ENCODE data around the gene GJB6. TPM values are rescaled to one million over a fixed set of nuclear protein-coding genes. Genes with fewer than 3 reads are reported as not detected.

GJB6 gene
- total RNA-seq, 4 donors from 2014 or later, result 0.54 to 4.3 (median 1.7) TPM

DNA sequence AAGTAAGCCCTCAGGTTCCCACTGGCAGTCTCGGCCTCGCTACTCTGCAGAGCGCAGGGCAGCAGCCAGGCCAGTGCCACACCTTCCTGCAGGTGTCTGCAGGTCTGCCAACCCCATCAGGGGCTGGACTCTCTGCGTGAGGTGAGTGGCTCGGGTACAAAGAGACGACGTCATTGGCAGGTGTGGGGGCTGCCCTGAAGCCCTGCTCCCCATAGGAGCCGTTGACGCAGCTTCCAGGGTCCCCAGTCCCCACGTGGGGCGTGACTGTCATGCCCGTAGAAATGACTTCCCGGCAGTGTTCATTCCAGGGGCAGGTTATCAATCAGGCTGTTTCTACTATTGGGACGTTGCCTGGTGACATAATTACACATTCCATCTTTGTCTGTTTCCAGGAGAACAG lies 15.3 kb upstream of the GJB6 start:
- no peaks in the 10 kb centered on the region for H3K36me3 ChIP-seq
- no peak overlapping the region for H3K27ac ChIP-seq
- H3K4me3 ChIP-seq (replicated peaks in 1 of 3), result no peak overlapping the region
- TF ChIP-seq POLR2A (IDR thresholded peaks at IDR 0.05) (no peak), CTCF (IDR thresholded peaks at IDR 0.05) (no peak)
- WGBS, 2 donors, result 71 to 82% methylated on average over 8 to 11 of the region's 14 CpGs
- no peaks in the 10 kb centered on the region for H3K4me1 ChIP-seq
- no peaks in the 10 kb centered on the region for H3K9me3 ChIP-seq
- no peak for DNase-seq
- intact Hi-C loops (cut with DNase I), result no loop called here
- H3K27me3 ChIP-seq, result no peaks in the 10 kb centered on the region

DNA sequence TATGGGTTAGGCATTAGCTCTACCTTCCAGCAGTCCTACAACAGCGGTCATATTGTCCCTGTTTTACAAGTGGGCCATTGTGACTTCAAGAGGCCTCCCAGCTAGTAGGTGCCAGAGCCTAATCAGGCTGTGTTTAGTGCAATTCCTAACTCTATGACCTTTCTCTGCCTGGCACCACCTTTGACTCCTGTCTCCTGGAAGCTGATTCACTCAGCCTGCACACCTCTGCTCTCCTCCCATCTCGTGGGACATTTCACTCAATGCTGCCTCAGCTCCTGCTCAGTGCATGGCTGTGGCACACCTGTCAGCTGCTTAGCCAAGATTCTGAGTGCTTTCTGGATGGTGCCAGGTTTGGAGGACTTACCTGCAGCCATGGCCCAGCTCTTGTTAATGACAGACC lies 9.5 kb upstream of the GJB6 start:
- Histone ChIP-seq H3K4me1 (peaks cover 4 to 23% of the 10 kb centered on the region in 2 donors), H3K4me3 (replicated peaks in 1 of 3) (no peak overlapping the region), H3K9me3 (no peaks in the 10 kb centered on the region), H3K36me3 (no peaks in the 10 kb centered on the region), H3K27ac (no peak overlapping the region), H3K27me3 (no peaks in the 10 kb centered on the region)
- TF ChIP-seq CTCF (IDR thresholded peaks at IDR 0.05) (no peak), POLR2A (IDR thresholded peaks at IDR 0.05) (no peak)
- 41 to 48% methylated on average over 2 of the region's 2 CpGs for WGBS, 2 donors
- intact Hi-C loops (cut with DNase I), result no loop called here
- peak; percentile 46 to 63 for DNase-seq

DNA sequence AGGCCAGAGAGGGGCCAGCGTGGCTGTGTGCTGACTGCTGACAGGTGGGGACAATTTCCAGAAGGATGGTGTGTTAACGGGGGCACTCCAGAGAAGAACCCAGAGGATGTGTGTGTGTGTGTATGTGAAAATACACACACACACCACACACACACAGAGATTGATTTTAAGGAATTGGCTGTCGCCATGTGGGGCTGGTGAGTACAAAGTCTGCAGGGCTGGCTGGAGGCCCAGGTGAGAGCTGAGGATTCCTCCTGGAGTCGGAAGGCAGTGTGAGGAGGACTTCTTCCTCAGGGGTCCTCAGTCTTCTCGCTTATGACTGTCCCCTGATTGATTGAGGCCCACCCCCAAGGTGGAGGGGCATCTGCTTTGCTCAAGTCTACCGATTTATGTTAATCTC lies 7.6 kb upstream of the GJB6 start:
- Histone ChIP-seq H3K36me3 (no peaks in the 10 kb centered on the region), H3K9me3 (no peaks in the 10 kb centered on the region), H3K27me3 (no peaks in the 10 kb centered on the region), H3K4me3 (replicated peaks in 1 of 3) (no peak overlapping the region), H3K4me1 (peaks cover 4 to 23% of the 10 kb centered on the region in 2 donors), H3K27ac (no peak overlapping the region)
- no peak for TF ChIP-seq POLR2A (IDR thresholded peaks at IDR 0.05)
- no peak for TF ChIP-seq CTCF (IDR thresholded peaks at IDR 0.05)
- WGBS, 2 donors, result 88% methylated on average over 4 to 6 of the region's 6 CpGs
- no peak for DNase-seq
- intact Hi-C loops (cut with DNase I), result no loop called here

DNA sequence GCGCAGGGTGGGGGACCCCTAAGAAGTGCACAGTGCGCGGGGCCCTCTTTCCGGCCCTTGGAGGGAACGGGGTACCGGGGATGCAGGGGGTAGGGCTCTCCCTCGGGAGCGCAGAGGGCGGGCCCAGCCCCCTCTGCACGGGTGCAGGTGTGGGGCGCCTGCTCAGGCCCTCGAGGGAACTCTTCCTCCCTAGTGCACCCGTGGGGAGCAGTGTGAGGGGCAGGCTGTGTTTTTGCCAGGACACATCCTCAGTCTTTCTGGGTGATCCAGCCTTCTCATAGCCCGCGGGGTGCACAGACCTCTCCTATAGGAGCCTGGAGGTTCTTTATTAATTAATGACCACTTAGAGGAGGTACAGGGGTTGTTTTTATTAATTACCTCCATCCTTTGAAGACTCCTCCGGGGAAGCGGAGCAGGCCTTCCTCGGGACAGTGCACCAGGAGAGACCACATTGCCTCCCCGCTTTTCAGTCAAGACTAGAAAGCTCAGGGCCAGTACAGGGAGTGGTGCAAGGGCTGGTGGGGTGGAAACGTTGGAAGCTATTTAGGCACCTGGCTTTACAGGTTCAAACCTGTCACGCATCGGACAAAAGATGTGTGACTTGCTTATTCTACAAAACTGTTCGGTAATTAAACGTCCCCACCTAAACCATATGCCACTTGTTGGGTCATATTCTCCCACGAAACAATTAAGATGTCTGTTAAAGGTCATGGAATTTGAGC lies 598 bp upstream of the GJB6 start:
- intact Hi-C loops (cut with DNase I), result no loop called here
- H3K9me3 ChIP-seq, result no peaks in the 10 kb centered on the region
- H3K4me3 ChIP-seq (replicated peaks in 1 of 3), result peak overlapping the region; percentile 5 to 44 (median 36)
- no peak for DNase-seq
- whole genome bisulfite sequencing, 2 donors, result 64 to 78% methylated on average over 12 to 15 of the region's 25 CpGs
- peaks cover 0 to 12% of the 10 kb centered on the region in 2 donors for H3K4me1 ChIP-seq
- no peak for TF ChIP-seq CTCF (IDR thresholded peaks at IDR 0.05)
- TF ChIP-seq POLR2A (IDR thresholded peaks at IDR 0.05), result no peak
- no peaks in the 10 kb centered on the region for H3K36me3 ChIP-seq
- H3K27me3 ChIP-seq, result no peaks in the 10 kb centered on the region
- H3K27ac ChIP-seq, result no peak overlapping the region

GRCh38 chr13:20230913-20231838 lies 943 bp downstream of the GJB6 start:
- Histone ChIP-seq H3K4me1 (peaks cover 0 to 12% of the 10 kb centered on the region in 2 donors), H3K27me3 (no peaks in the 10 kb centered on the region), H3K4me3 (replicated peaks in 1 of 3) (peak overlapping the region; percentile 5 to 44 (median 36)), H3K36me3 (no peaks in the 10 kb centered on the region), H3K27ac (no peak overlapping the region), H3K9me3 (no peaks in the 10 kb centered on the region)
- no peak for DNase-seq
- intact Hi-C loops (cut with DNase I), result no loop called here
- WGBS, 2 donors, result 52 to 56% methylated on average over 30 of the region's 30 CpGs
- TF ChIP-seq POLR2A (IDR thresholded peaks at IDR 0.05), result no peak
- no peak for TF ChIP-seq CTCF (IDR thresholded peaks at IDR 0.05)
